ENCODE data around the gene MED26. TPM values are rescaled to one million over a fixed set of nuclear protein-coding genes. Genes with fewer than 3 reads are reported as not detected.

MED26 gene
- total RNA-seq, 1 experiment from 2014 or later: 5.5 TPM

Small RNAs within 50 kb of the gene (small RNA-seq; reads per million reads assigned to genes)
- 0 reads per million in 2 experiments for gene RN7SL146P

Other genes starting within 250 kb of the MED26 start
- 4.7 and 4.8 TPM in 2 replicates for gene EPS15L1, start 156.2 kb downstream of the MED26 start, total RNA-seq (2014; rRNA removed; shearing (Covaris generic))
- 0.29 and 0.53 TPM in 2 replicates for gene CALR3, start 132.0 kb downstream of the MED26 start, total RNA-seq (2014; rRNA removed; shearing (Covaris generic))
- gene C19orf44, start 131.8 kb downstream of the MED26 start, total RNA-seq (2014; rRNA removed; shearing (Covaris generic)): 2.2 and 2.6 TPM in 2 replicates
- gene CHERP, start 85.8 kb downstream of the MED26 start, total RNA-seq (2014; rRNA removed; shearing (Covaris generic)): 2.0 and 2.4 TPM in 2 replicates
- gene SLC35E1, start 55.8 kb downstream of the MED26 start, total RNA-seq (2014; rRNA removed; shearing (Covaris generic)): 19.8 and 26.9 TPM in 2 replicates
- 80.3 and 90.8 TPM in 2 replicates for gene SMIM7, start 31.9 kb upstream of the MED26 start, total RNA-seq (2014; rRNA removed; shearing (Covaris generic))
- gene TMEM38A, start 32.9 kb upstream of the MED26 start, total RNA-seq (2014; rRNA removed; shearing (Covaris generic)): 0.24 and 0.27 TPM in 2 replicates
- 0.16 and 0.21 TPM in 2 replicates for gene NWD1, start 91.6 kb upstream of the MED26 start, total RNA-seq (2014; rRNA removed; shearing (Covaris generic))
- 14.4 and 16.0 TPM in 2 replicates for gene SIN3B, start 201.2 kb upstream of the MED26 start, total RNA-seq (2014; rRNA removed; shearing (Covaris generic))

Data from SK-MEL-5 (cell line).